Breast epithelium (tissue), 4 donors: ENCODE data around the gene COPZ2. TPM values are rescaled to one million over a fixed set of nuclear protein-coding genes. Genes with fewer than 3 reads are reported as not detected.
"Not testable (repeated sequence)": the region's sequence is repeated elsewhere in the genome, so short reads cannot be mapped to it uniquely, and the experiment has no call there.

ENCODE experiments used
- DNase-seq, 2 donors: peaks; one replicate each; pipeline ENCODE4 v3.0.0-alpha.2; 2019; ENCODE audit warnings: low spot score in 2 of 2
- H3K27ac ChIP-seq, 2 donors: fragments of 200-600 bp; sonication (generic) in 1 of 2; one replicate each; pipeline ENCODE4 v1.5.1; 2016 to 2019; ENCODE audit warnings: mild to moderate bottlenecking in 1 of 2
- H3K27me3 ChIP-seq, 2 donors: fragments of 200-600 bp; sonication (generic) in 1 of 2; one replicate each; pipeline versions ENCODE4 v1.5.1 to v1.6.0; 2017 to 2019; ENCODE audit warnings: control low read depth in 1 of 2, mild to moderate bottlenecking in 1 of 2
- H3K36me3 ChIP-seq: fragments of 200-600 bp; one replicate; pipeline ENCODE4 v1.5.1; 2019
- H3K4me1 ChIP-seq, 2 donors: fragments of 200-600 bp; sonication (generic); one replicate each; pipeline ENCODE4 v1.5.1; 2016 to 2019; ENCODE audit warnings: control low read depth in 1 of 2
- H3K4me3 ChIP-seq, 3 donors: fragments of 200-600 bp; sonication (generic); 1 replicate in 2 of 3; 2 replicates in 1 of 3; pipeline ENCODE4 v1.5.1; 2016 to 2019; ENCODE audit warnings: mild to moderate bottlenecking in 3 of 3, moderate library complexity in 2 of 3
- H3K9me3 ChIP-seq, 2 donors: fragments of 200-600 bp; sonication (generic) in 1 of 2; one replicate each; pipeline ENCODE4 v1.5.1; 2016 to 2019; ENCODE audit warnings: control low read depth in 1 of 2
- CTCF ChIP-seq, 3 donors: fragments of 450-650 bp; IDR thresholded peaks; one replicate each; pipeline ENCODE4 v1.5.1; 2016 to 2017; ENCODE audit warnings: antibody characterized with exemption in 3 of 3, mild to moderate bottlenecking in 3 of 3, moderate library complexity in 3 of 3
- POLR2A ChIP-seq: fragments of 450-650 bp; IDR thresholded peaks from one replicate; pipeline ENCODE4 v1.6.1; 2016; ENCODE audit warnings: antibody characterized with exemption, mild to moderate bottlenecking, moderate library complexity
- POLR2AphosphoS5 ChIP-seq, 3 donors: sonication (generic); formaldehyde crosslinking; IDR thresholded peaks; one replicate each; pipeline ENCODE4 v1.6.1; 2017; ENCODE audit warnings: antibody characterized with exemption in 3 of 3
- intact Hi-C: fragments of 100-400 bp; cut with DNase I; formaldehyde crosslinking; loops from one replicate; pipeline ENCODE4 v1.15.1; 2023; ENCODE audit warnings: low total_unique reads
- total RNA-seq, 3 donors: library from RNA; depleted of rRNA; stranded (reverse); fragments of >200 nt; gene quantifications; one replicate each; pipeline ENCODE4 v1.1.0, GENCODE V29; 2016

COPZ2 gene
- total RNA-seq, 3 donors from 2014 or later: 16.4 to 97.9 (median 23.3) TPM

GRCh38 chr17:48003417-48004151, 34.0 kb downstream of the COPZ2 start:
- Histone ChIP-seq H3K27me3 (no peaks in the 10 kb centered on the region), H3K36me3 (no peaks in the 10 kb centered on the region)

GRCh38 chr17:48002916-48003416, 34.6 kb downstream of the COPZ2 start:
- no peaks in the 10 kb centered on the region for H3K27me3 ChIP-seq
- TF ChIP-seq POLR2AphosphoS5 (IDR thresholded peaks at IDR 0.05) (no peak), POLR2A (no peak), CTCF (IDR thresholded peaks at IDR 0.05) (no peak)
- H3K4me3 ChIP-seq: no peak overlapping the region
- peak overlapping the region; percentile 84 to 92 for H3K27ac ChIP-seq
- no peaks in the 10 kb centered on the region for H3K36me3 ChIP-seq
- no peaks in the 10 kb centered on the region for H3K4me1 ChIP-seq
- intact Hi-C loops: no loop called here
- DNase-seq: no peak
- H3K9me3 ChIP-seq: no peaks in the 10 kb centered on the region

More at GRCh38 chr17:48003417-48004151, 34.0 kb downstream of the COPZ2 start:
- no peak overlapping the region for H3K4me3 ChIP-seq
- no peak for DNase-seq
- intact Hi-C loops: no loop called here
- no peaks in the 10 kb centered on the region for H3K4me1 ChIP-seq
- H3K9me3 ChIP-seq: no peaks in the 10 kb centered on the region
- H3K27ac ChIP-seq: peak overlapping the region in 1 of 2 donors; percentile 92
- TF ChIP-seq POLR2A: no peak

- Histone ChIP-seq H3K9me3 (no peaks in the 10 kb centered on the region), H3K4me1 (no peaks in the 10 kb centered on the region), H3K4me3 (no peak overlapping the region), H3K27me3 (no peaks in the 10 kb centered on the region), H3K36me3 (no peaks in the 10 kb centered on the region), H3K27ac (peak overlapping the region; percentile 84 to 92)
- TF ChIP-seq CTCF (IDR thresholded peaks at IDR 0.05) (no peak), POLR2AphosphoS5 (IDR thresholded peaks at IDR 0.05) (no peak), POLR2A (no peak)
- intact Hi-C loops: no loop called here
- no peak for DNase-seq
Observed at GRCh38 chr17:48002266-48002915, 35.2 kb downstream of the COPZ2 start.

- peak overlapping the region; percentile 84 to 92 for H3K27ac ChIP-seq
Observed at GRCh38 chr17:48001657-48002056, 35.9 kb downstream of the COPZ2 start.

GRCh38 chr17:48001197-48001596, 36.4 kb downstream of the COPZ2 start:
- Histone ChIP-seq H3K4me1 (no peaks in the 10 kb centered on the region), H3K27ac (no peak overlapping the region), H3K36me3 (no peaks in the 10 kb centered on the region), H3K4me3 (no peak overlapping the region), H3K9me3 (no peaks in the 10 kb centered on the region), H3K27me3 (no peaks in the 10 kb centered on the region)
- intact Hi-C loops: no loop called here
- TF ChIP-seq POLR2AphosphoS5 (IDR thresholded peaks at IDR 0.05): no peak
- no peak for TF ChIP-seq CTCF (IDR thresholded peaks at IDR 0.05)
- no peak for TF ChIP-seq POLR2A
- DNase-seq: no peak

More at GRCh38 chr17:48001657-48002056, 35.9 kb downstream of the COPZ2 start:
- H3K36me3 ChIP-seq, DNase-seq, H3K4me3 ChIP-seq, intact Hi-C loops, H3K9me3 ChIP-seq, H3K4me1 ChIP-seq, H3K27me3 ChIP-seq: not testable (repeated sequence)

- TF ChIP-seq CTCF (IDR thresholded peaks at IDR 0.05) (no peak), POLR2A (no peak), POLR2AphosphoS5 (IDR thresholded peaks at IDR 0.05) (no peak)
- no peak overlapping the region for H3K4me3 ChIP-seq
- DNase-seq: no peak
- no peaks in the 10 kb centered on the region for H3K9me3 ChIP-seq
- intact Hi-C loops: no loop called here
- no peaks in the 10 kb centered on the region for H3K27me3 ChIP-seq
- no peaks in the 10 kb centered on the region for H3K4me1 ChIP-seq
- H3K27ac ChIP-seq: no peak overlapping the region
- H3K36me3 ChIP-seq: no peaks in the 10 kb centered on the region
Observed at GRCh38 chr17:47999582-47999981, 38.0 kb downstream of the COPZ2 start.
